ENCODE data around the gene TNIP1.

DNA sequence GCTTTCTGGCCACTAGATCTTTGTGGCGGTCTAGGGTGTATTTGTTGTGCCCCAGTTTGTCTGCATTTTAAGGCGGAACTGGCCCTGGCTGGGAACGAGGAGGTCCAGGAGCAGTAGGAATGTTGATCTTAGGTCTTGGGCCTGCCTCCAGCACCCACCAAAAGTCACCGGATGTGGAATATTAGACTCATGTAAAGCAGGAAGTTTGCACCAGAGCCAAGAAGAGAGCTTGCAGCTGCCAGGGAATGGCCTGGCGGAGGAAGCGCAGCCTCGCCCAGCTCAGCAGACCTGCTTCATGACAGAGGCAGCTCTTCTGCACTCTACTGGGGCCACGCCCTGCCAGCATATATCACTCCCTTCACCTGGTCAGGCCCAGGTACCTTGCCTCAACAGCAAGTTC lies 57.2 kb downstream of the TNIP1 start:
- TF ChIP-seq POLR2A (IDR thresholded peaks at IDR 0.05) (no peak), POLR2AphosphoS5 (IDR thresholded peaks at IDR 0.05) (peak in 3 of 4 donors; percentile 18 to 28 (median 21)), EP300 (IDR thresholded peaks at IDR 0.05) (no peak)
- TF ChIP-seq, protein P1, sequence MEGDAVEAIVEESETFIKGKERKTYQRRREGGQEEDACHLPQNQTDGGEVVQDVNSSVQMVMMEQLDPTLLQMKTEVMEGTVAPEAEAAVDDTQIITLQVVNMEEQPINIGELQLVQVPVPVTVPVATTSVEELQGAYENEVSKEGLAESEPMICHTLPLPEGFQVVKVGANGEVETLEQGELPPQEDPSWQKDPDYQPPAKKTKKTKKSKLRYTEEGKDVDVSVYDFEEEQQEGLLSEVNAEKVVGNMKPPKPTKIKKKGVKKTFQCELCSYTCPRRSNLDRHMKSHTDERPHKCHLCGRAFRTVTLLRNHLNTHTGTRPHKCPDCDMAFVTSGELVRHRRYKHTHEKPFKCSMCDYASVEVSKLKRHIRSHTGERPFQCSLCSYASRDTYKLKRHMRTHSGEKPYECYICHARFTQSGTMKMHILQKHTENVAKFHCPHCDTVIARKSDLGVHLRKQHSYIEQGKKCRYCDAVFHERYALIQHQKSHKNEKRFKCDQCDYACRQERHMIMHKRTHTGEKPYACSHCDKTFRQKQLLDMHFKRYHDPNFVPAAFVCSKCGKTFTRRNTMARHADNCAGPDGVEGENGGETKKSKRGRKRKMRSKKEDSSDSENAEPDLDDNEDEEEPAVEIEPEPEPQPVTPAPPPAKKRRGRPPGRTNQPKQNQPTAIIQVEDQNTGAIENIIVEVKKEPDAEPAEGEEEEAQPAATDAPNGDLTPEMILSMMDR (IDR thresholded peaks at IDR 0.05), result no peak

Measured in sigmoid colon (tissue), 4 donors.